T-helper 1 cell treated with Interleukin-12 subunit alpha and Interleukin-12 subunit beta and Interleukin-4 antibody, amounts not matched to agents 30 ng/mL and 1 ng/mL, for 36 hours (primary cell): ENCODE data around the gene NR2E1. TPM values are rescaled to one million over a fixed set of nuclear protein-coding genes. Genes with fewer than 3 reads are reported as not detected.

Experiments
- intact Hi-C: fragments of 100-400 bp; cut with micrococcal nuclease; formaldehyde crosslinking; loops from one replicate; pipeline ENCODE4 v1.15.1; 2024
- total RNA-seq: library from RNA; stranded (reverse); gene quantifications from 2 replicates; pipeline ENCODE4 v1.2.3, GENCODE V29; 2022

Gene NR2E1
- total RNA-seq, 1 donor from 2014 or later: not detected

- intact Hi-C loops: loop anchor here (5.0 kb wide), 2 partner anchors 192 to 322 kb away; no protein-coding TSS in a partner anchor
Measured at GRCh38 chr6:108170332-108171290, 4.8 kb downstream of the NR2E1 start.

GRCh38 chr6:108171291-108171917, 5.6 kb downstream of the NR2E1 start:
- intact Hi-C loops: loop anchor here (5.0 kb wide), 2 partner anchors 191 to 321 kb away; no protein-coding TSS in a partner anchor

GRCh38 chr6:108171918-108172516, 6.2 kb downstream of the NR2E1 start:
- intact Hi-C loops: loop anchor here (5.0 kb wide), 2 partner anchors 190 to 320 kb away; no protein-coding TSS in a partner anchor

GRCh38 chr6:108174371-108175175, 8.8 kb downstream of the NR2E1 start:
- intact Hi-C loops: loop anchor here (2.0 to 5.0 kb wide), 3 partner anchors 14 to 318 kb away; no protein-coding TSS in a partner anchor

GRCh38 chr6:108175176-108175591, 9.4 kb downstream of the NR2E1 start:
- intact Hi-C loops: loop anchor here (2.0 kb wide), 1 partner anchor 14 kb away; no protein-coding TSS in a partner anchor

GRCh38 chr6:108175592-108176279, 9.9 kb downstream of the NR2E1 start:
- intact Hi-C loops: loop anchor here (2.0 kb wide), 1 partner anchor 15 kb away; no protein-coding TSS in a partner anchor

- intact Hi-C loops: no loop called here
Measured at GRCh38 chr6:108176281-108177089, 10.7 kb downstream of the NR2E1 start.

- intact Hi-C loops: no loop called here
Measured at GRCh38 chr6:108179741-108180140, 13.9 kb downstream of the NR2E1 start.

GRCh38 chr6:108180266-108180665, 14.4 kb downstream of the NR2E1 start:
- intact Hi-C loops: no loop called here

- intact Hi-C loops: no loop called here
Measured at GRCh38 chr6:108180776-108181175, 15.0 kb downstream of the NR2E1 start.

- intact Hi-C loops: no loop called here
Measured at GRCh38 chr6:108186226-108186625, 20.4 kb downstream of the NR2E1 start.

- intact Hi-C loops: no loop called here
Measured at GRCh38 chr6:108187519-108187918, 21.7 kb downstream of the NR2E1 start.

- intact Hi-C loops: no loop called here
Measured at GRCh38 chr6:108193131-108193530, 27.3 kb downstream of the NR2E1 start.

GRCh38 chr6:108193835-108194234, 28.0 kb downstream of the NR2E1 start:
- intact Hi-C loops: no loop called here

GRCh38 chr6:108194503-108194902, 28.7 kb downstream of the NR2E1 start:
- intact Hi-C loops: no loop called here

- intact Hi-C loops: no loop called here
Measured at GRCh38 chr6:108195209-108195608, 29.4 kb downstream of the NR2E1 start.

- intact Hi-C loops: no loop called here
Measured at GRCh38 chr6:108198761-108199498, 33.1 kb downstream of the NR2E1 start.

GRCh38 chr6:108200186-108200585, 34.4 kb downstream of the NR2E1 start:
- intact Hi-C loops: no loop called here

GRCh38 chr6:108200631-108201030, 34.8 kb downstream of the NR2E1 start:
- intact Hi-C loops: no loop called here
